Breast epithelium (tissue), 3 donors: ENCODE data around the gene GULP1.

Source experiments
- POLR2A ChIP-seq: fragments of 450-650 bp; IDR thresholded peaks from one replicate; pipeline ENCODE4 v1.6.1; 2016; ENCODE audit warnings: antibody characterized with exemption, mild to moderate bottlenecking, moderate library complexity
- POLR2AphosphoS5 ChIP-seq, 3 donors: sonication (generic); formaldehyde crosslinking; IDR thresholded peaks; one replicate each; pipeline ENCODE4 v1.6.1; 2017; ENCODE audit warnings: antibody characterized with exemption in 3 of 3
- TF ChIP-seq, protein P1 (sequence below), 3 donors: fragments of 450-650 bp; IDR thresholded peaks; one replicate each; pipeline ENCODE4 v1.5.1; 2016 to 2017; ENCODE audit warnings: antibody characterized with exemption in 3 of 3, mild to moderate bottlenecking in 3 of 3, moderate library complexity in 3 of 3

GRCh38 chr2:188576006-188576405 lies 284.3 kb downstream of the GULP1 start:
- TF ChIP-seq, protein P1, sequence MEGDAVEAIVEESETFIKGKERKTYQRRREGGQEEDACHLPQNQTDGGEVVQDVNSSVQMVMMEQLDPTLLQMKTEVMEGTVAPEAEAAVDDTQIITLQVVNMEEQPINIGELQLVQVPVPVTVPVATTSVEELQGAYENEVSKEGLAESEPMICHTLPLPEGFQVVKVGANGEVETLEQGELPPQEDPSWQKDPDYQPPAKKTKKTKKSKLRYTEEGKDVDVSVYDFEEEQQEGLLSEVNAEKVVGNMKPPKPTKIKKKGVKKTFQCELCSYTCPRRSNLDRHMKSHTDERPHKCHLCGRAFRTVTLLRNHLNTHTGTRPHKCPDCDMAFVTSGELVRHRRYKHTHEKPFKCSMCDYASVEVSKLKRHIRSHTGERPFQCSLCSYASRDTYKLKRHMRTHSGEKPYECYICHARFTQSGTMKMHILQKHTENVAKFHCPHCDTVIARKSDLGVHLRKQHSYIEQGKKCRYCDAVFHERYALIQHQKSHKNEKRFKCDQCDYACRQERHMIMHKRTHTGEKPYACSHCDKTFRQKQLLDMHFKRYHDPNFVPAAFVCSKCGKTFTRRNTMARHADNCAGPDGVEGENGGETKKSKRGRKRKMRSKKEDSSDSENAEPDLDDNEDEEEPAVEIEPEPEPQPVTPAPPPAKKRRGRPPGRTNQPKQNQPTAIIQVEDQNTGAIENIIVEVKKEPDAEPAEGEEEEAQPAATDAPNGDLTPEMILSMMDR (IDR thresholded peaks at IDR 0.05), result no peak
- TF ChIP-seq POLR2A (no peak), POLR2AphosphoS5 (IDR thresholded peaks at IDR 0.05) (no peak)
